Ascending aorta (tissue), 2 donors: ENCODE results near the gene IFNA7. TPM values are rescaled to one million over a fixed set of nuclear protein-coding genes. Genes with fewer than 3 reads are reported as not detected.

Experiments used
- DNase-seq, 2 donors: peaks; one replicate each; pipeline ENCODE4 v3.0.0-alpha.2; 2019; ENCODE audit warnings: low spot score in 2 of 2
- H3K27ac ChIP-seq, 2 donors: fragments of 200-600 bp; sonication (generic); one replicate each; pipeline ENCODE4 v1.5.1; 2016 to 2017; ENCODE audit warnings: mild to moderate bottlenecking in 1 of 2
- H3K27me3 ChIP-seq: fragments of 200-600 bp; sonication (generic); one replicate; pipeline ENCODE4 v1.5.1; 2017
- H3K36me3 ChIP-seq, 2 donors: fragments of 200-600 bp; sonication (generic); one replicate each; pipeline ENCODE4 v1.5.1; 2016
- H3K4me1 ChIP-seq, 2 donors: fragments of 200-600 bp; sonication (generic); one replicate each; pipeline ENCODE4 v1.5.1; 2016 to 2017; ENCODE audit warnings: mild to moderate bottlenecking in 1 of 2
- H3K4me3 ChIP-seq, 2 donors: fragments of 200-600 bp; sonication (generic); one replicate each; pipeline ENCODE4 v1.5.1; 2016 to 2017; ENCODE audit warnings: mild to moderate bottlenecking in 1 of 2
- H3K9me3 ChIP-seq, 2 donors: fragments of 200-600 bp; sonication (generic); one replicate each; pipeline ENCODE4 v1.5.1; 2016
- CTCF ChIP-seq, 3 experiments: fragments of 200-600 bp in 2 of 3; fragments of 450-650 bp in 1 of 3; sonication (generic) in 2 of 3; IDR thresholded peaks; one replicate each; pipeline ENCODE4 v1.5.1; 2016 to 2019; ENCODE audit warnings: antibody characterized with exemption in 3 of 3, mild to moderate bottlenecking in 1 of 3, moderate library complexity in 1 of 3
- intact Hi-C: fragments of 100-400 bp; cut with DNase I; formaldehyde crosslinking; loops from one replicate; pipeline ENCODE4 v1.15.1; 2023
- total RNA-seq: library from RNA; depleted of rRNA; stranded (reverse); fragments of >200 nt; gene quantifications from one replicate; pipeline ENCODE4 v1.1.0, GENCODE V29; 2016

The IFNA7 gene
- total RNA-seq, 1 donor from 2014 or later: not detected

- Histone ChIP-seq H3K4me3 (no peak overlapping the region), H3K27me3 (no peaks in the 10 kb centered on the region), H3K27ac (no peak overlapping the region), H3K9me3 (no peaks in the 10 kb centered on the region), H3K4me1 (no peaks in the 10 kb centered on the region), H3K36me3 (no peaks in the 10 kb centered on the region)
- DNase-seq: no peak
- TF ChIP-seq CTCF (IDR thresholded peaks at IDR 0.05): no peak
- intact Hi-C loops: no loop called here
Observed at GRCh38 chr9:21160178-21160577, 41.8 kb downstream of the IFNA7 start.

- H3K4me1 ChIP-seq: no peaks in the 10 kb centered on the region
- no peaks in the 10 kb centered on the region for H3K36me3 ChIP-seq
- no peak for DNase-seq
- no peak overlapping the region for H3K4me3 ChIP-seq
- intact Hi-C loops: no loop called here
- no peaks in the 10 kb centered on the region for H3K9me3 ChIP-seq
- H3K27ac ChIP-seq: no peak overlapping the region
- TF ChIP-seq CTCF (IDR thresholded peaks at IDR 0.05): no peak
- no peaks in the 10 kb centered on the region for H3K27me3 ChIP-seq
Observed at GRCh38 chr9:21155501-21155900, 46.5 kb downstream of the IFNA7 start.

- Histone ChIP-seq H3K4me1 (no peaks in the 10 kb centered on the region), H3K4me3 (no peak overlapping the region), H3K9me3 (no peaks in the 10 kb centered on the region), H3K27ac (no peak overlapping the region), H3K36me3 (no peaks in the 10 kb centered on the region), H3K27me3 (no peaks in the 10 kb centered on the region)
- intact Hi-C loops: no loop called here
- TF ChIP-seq CTCF (IDR thresholded peaks at IDR 0.05): no peak
- no peak for DNase-seq
Observed at GRCh38 chr9:21154018-21154608, 47.9 kb downstream of the IFNA7 start.

- intact Hi-C loops: no loop called here
- TF ChIP-seq CTCF (IDR thresholded peaks at IDR 0.05): no peak
- no peak for DNase-seq
- Histone ChIP-seq H3K27ac (no peak overlapping the region), H3K4me3 (no peak overlapping the region), H3K4me1 (no peaks in the 10 kb centered on the region), H3K9me3 (no peaks in the 10 kb centered on the region), H3K36me3 (no peaks in the 10 kb centered on the region), H3K27me3 (no peaks in the 10 kb centered on the region)
Observed at GRCh38 chr9:21153336-21154017, 48.5 kb downstream of the IFNA7 start.

Other genes starting within 250 kb of the IFNA7 start
- 4.6 TPM for gene HACD4, start 170.6 kb downstream of the IFNA7 start, total RNA-seq
- gene IFNB1, start 124.3 kb downstream of the IFNA7 start, total RNA-seq: not detected
- gene IFNW1, start 60.4 kb downstream of the IFNA7 start, total RNA-seq: not detected
- gene IFNA21, start 35.5 kb downstream of the IFNA7 start, total RNA-seq: not detected
- not detected for gene IFNA4, start 14.6 kb downstream of the IFNA7 start, total RNA-seq
- gene IFNA10, start 4.9 kb upstream of the IFNA7 start, total RNA-seq: not detected
- not detected for gene IFNA16, start 15.1 kb upstream of the IFNA7 start, total RNA-seq
- not detected for gene IFNA17, start 26.0 kb upstream of the IFNA7 start, total RNA-seq
- not detected for gene IFNA14, start 37.8 kb upstream of the IFNA7 start, total RNA-seq
- gene IFNA5, start 103.1 kb upstream of the IFNA7 start, total RNA-seq: 4.0 TPM
- 6.4 TPM for gene KLHL9, start 133.2 kb upstream of the IFNA7 start, total RNA-seq
- not detected for gene IFNA6, start 148.7 kb upstream of the IFNA7 start, total RNA-seq
- not detected for gene IFNA13, start 165.9 kb upstream of the IFNA7 start, total RNA-seq
- not detected for gene IFNA2, start 183.2 kb upstream of the IFNA7 start, total RNA-seq
- gene IFNA8, start 206.9 kb upstream of the IFNA7 start, total RNA-seq: not detected
- not detected for gene IFNA1, start 238.2 kb upstream of the IFNA7 start, total RNA-seq